SK-N-SH (cell line): ENCODE results near the gene CDIPT. TPM values are rescaled to one million over a fixed set of nuclear protein-coding genes. Genes with fewer than 3 reads are reported as not detected.

Experiments used
- CTCF ChIA-PET: fragments of 300-600, 350-600 bp; formaldehyde crosslinking; extraction: SDS; loops from one replicate; lab custom pipeline; 2021; lab: Yijun Ruan, JAX
- POLR2A ChIA-PET: fragments of 350-600 bp; sonication (Branson Sonifier 250); formaldehyde crosslinking; extraction: SDS; loops from one replicate; lab custom pipeline; 2020; ENCODE audit warnings: antibody characterized with exemption, inconsistent platforms; lab: Yijun Ruan, JAX
- DNase-seq: peaks from one replicate; pipeline ENCODE4 v3.0.0; 2012
- H2AFZ ChIP-seq: fragments of 200-600 bp; sonication (generic); 2 replicates; pipeline ENCODE4 v1.8.1; 2016; ENCODE audit warnings: antibody characterized with exemption, mild to moderate bottlenecking, low read depth
- H3F3A ChIP-seq: fragments of 200-600 bp; sonication (generic); replicated peaks from 2 replicates; pipeline ENCODE3; 2016; ENCODE audit warnings: antibody characterized with exemption, mild to moderate bottlenecking; ENCODE audit not compliant: insufficient read depth
- H3K27ac ChIP-seq, 2 experiments: fragments of 200-500 bp in 1 of 2; fragments of 200-600 bp in 1 of 2; sonication (Bioruptor generic) in 1 of 2; sonication (generic), shearing (Covaris generic) in 1 of 2; 2 replicates each; pipeline versions ENCODE4 v1.5.1 to v1.6.1; 2014 to 2016; ENCODE audit warnings: low read depth in 2 of 2, inconsistent platforms in 1 of 2, low read length in 1 of 2, mild to moderate bottlenecking in 1 of 2, mixed read lengths in 1 of 2
- H3K27me3 ChIP-seq: fragments of 200-600 bp; sonication (generic), shearing (Covaris generic); 2 replicates; pipeline ENCODE4 v1.6.1; 2016; ENCODE audit warnings: mixed run types; ENCODE audit not compliant: insufficient read depth
- H3K36me3 ChIP-seq, 2 experiments: fragments of 200-500 bp in 1 of 2; fragments of 200-600 bp in 1 of 2; sonication (Bioruptor generic) in 1 of 2; sonication (generic) in 1 of 2; replicated peaks in 1 of 2; 2 replicates each; pipeline versions ENCODE3 to v1.5.1; 2014 to 2016; ENCODE audit warnings: low read length in 1 of 2, mild to moderate bottlenecking in 1 of 2; ENCODE audit not compliant: insufficient read depth in 2 of 2, control insufficient read depth in 1 of 2
- H3K4me1 ChIP-seq, 2 experiments: fragments of 200-500 bp in 1 of 2; fragments of 200-600 bp in 1 of 2; sonication (Bioruptor generic) in 1 of 2; sonication (generic), shearing (Covaris generic) in 1 of 2; 2 replicates each; pipeline versions ENCODE4 v1.5.1 to v1.6.1; 2014 to 2016; ENCODE audit warnings: low read depth in 1 of 2, low read length in 1 of 2, mixed run types in 1 of 2; ENCODE audit not compliant: insufficient read depth in 2 of 2, control insufficient read depth in 1 of 2
- H3K4me2 ChIP-seq: fragments of 200-600 bp; sonication (generic), shearing (Covaris generic); 2 replicates; pipeline ENCODE4 v1.6.1; 2017; ENCODE audit warnings: mixed run types
- H3K4me3 ChIP-seq, 2 experiments: fragments of 200-500 bp in 1 of 2; fragments of 200-600 bp in 1 of 2; sonication (Bioruptor generic) in 1 of 2; sonication (generic), shearing (Covaris generic) in 1 of 2; 2 replicates each; pipeline versions ENCODE4 v1.5.1 to v1.8.1; 2014 to 2016; ENCODE audit warnings: low read depth in 2 of 2, inconsistent platforms in 1 of 2, low read length in 1 of 2, mild to moderate bottlenecking in 1 of 2, mixed read lengths in 1 of 2, moderate library complexity in 1 of 2
- H3K79me2 ChIP-seq: fragments of 200-600 bp; sonication (generic); 2 replicates; pipeline ENCODE4 v1.8.1; 2017; ENCODE audit warnings: mild to moderate bottlenecking; ENCODE audit not compliant: insufficient read depth
- H3K9ac ChIP-seq: fragments of 200-600 bp; sonication (generic); 2 replicates; pipeline ENCODE4 v1.6.1; 2017; ENCODE audit warnings: mixed run types
- H3K9me2 ChIP-seq: fragments of 200-600 bp; sonication (generic); 2 replicates; pipeline ENCODE4 v1.6.1; 2017; ENCODE audit warnings: mixed run types
- H3K9me3 ChIP-seq: fragments of 200-600 bp; sonication (generic); 2 replicates; pipeline ENCODE4 v1.6.1; 2017; ENCODE audit warnings: mixed run types, mild to moderate bottlenecking, moderate library complexity
- H4K20me1 ChIP-seq: fragments of 200-600 bp; sonication (generic); 2 replicates; pipeline ENCODE4 v1.6.1; 2017; ENCODE audit warnings: mild to moderate bottlenecking, mixed run types; ENCODE audit not compliant: insufficient read depth
- CHD2 ChIP-seq: fragments of 150-350 bp; IDR thresholded peaks from 2 replicates; pipeline ENCODE4 v1.6.1; 2018; ENCODE audit warnings: low read length; ENCODE audit not compliant: partially characterized antibody
- ELF1 ChIP-seq: IDR thresholded peaks from 2 replicates; pipeline ENCODE4 v1.4.0; 2012
- EP300 ChIP-seq, 2 experiments: IDR thresholded peaks; 2 replicates each; pipeline versions ENCODE4 v1.4.0 to v1.6.1; 2012; ENCODE audit warnings: borderline replicate concordance in 1 of 2, low read depth in 1 of 2, low read length in 1 of 2
- FOSL2 ChIP-seq: IDR thresholded peaks from 2 replicates; pipeline ENCODE4 v1.4.0; 2012; ENCODE audit warnings: low read depth, mild to moderate bottlenecking, moderate library complexity, borderline replicate concordance
- FOXJ3 ChIP-seq: sonication (generic); formaldehyde crosslinking; IDR thresholded peaks from 2 replicates; pipeline ENCODE4 v1.5.1; 2020; ENCODE audit warnings: mild to moderate bottlenecking, missing genetic modification reagents
- GATA2 ChIP-seq: sonication (generic); formaldehyde crosslinking; IDR thresholded peaks from 2 replicates; pipeline ENCODE4 v1.5.0; 2020; ENCODE audit warnings: mild to moderate bottlenecking, missing genetic modification reagents
- IRF3 ChIP-seq: fragments of 150-350 bp; IDR thresholded peaks from 2 replicates; pipeline ENCODE4 v1.6.1; 2016; ENCODE audit warnings: mild to moderate bottlenecking, low read depth, low read length
- JUND ChIP-seq: IDR thresholded peaks from 2 replicates; pipeline ENCODE4 v1.4.0; 2012
- MAX ChIP-seq: IDR thresholded peaks from 2 replicates; pipeline ENCODE4 v1.4.0; 2012; ENCODE audit warnings: low read depth
- MEF2A ChIP-seq: IDR thresholded peaks from 2 replicates; pipeline ENCODE4 v1.4.0; 2012; ENCODE audit warnings: low read depth, borderline replicate concordance
- RAD21 ChIP-seq: IDR thresholded peaks from 2 replicates; pipeline ENCODE4 v1.6.1; 2012; ENCODE audit warnings: mild to moderate bottlenecking, low read length
- RCOR1 ChIP-seq: fragments of 150-350 bp; IDR thresholded peaks from 2 replicates; pipeline ENCODE4 v1.6.1; 2017; ENCODE audit warnings: antibody characterized with exemption, low read length
- REST ChIP-seq: IDR thresholded peaks from 2 replicates; pipeline ENCODE4 v1.6.1; 2012; ENCODE audit warnings: mild to moderate bottlenecking, low read depth, low read length, moderate library complexity
- SIN3A ChIP-seq: IDR thresholded peaks from 2 replicates; pipeline ENCODE4 v1.6.1; 2012; ENCODE audit warnings: low read depth, mild to moderate bottlenecking, low read length, moderate library complexity, borderline replicate concordance
- SMC3 ChIP-seq: IDR thresholded peaks from 2 replicates; pipeline ENCODE4 v1.6.1; 2012; ENCODE audit warnings: low read depth, low read length, improper control_type of control experiment
- TAF1 ChIP-seq: IDR thresholded peaks from 2 replicates; pipeline ENCODE4 v1.6.1; 2012; ENCODE audit warnings: low read depth, mild to moderate bottlenecking, low read length, moderate library complexity, borderline replicate concordance
- TCF12 ChIP-seq: IDR thresholded peaks from 2 replicates; pipeline ENCODE4 v1.4.0; 2012
- TEAD4 ChIP-seq: IDR thresholded peaks from 2 replicates; pipeline ENCODE4 v1.4.0; 2012; ENCODE audit warnings: mild to moderate bottlenecking, borderline replicate concordance; ENCODE audit not compliant: insufficient read depth
- ZBTB33 ChIP-seq: IDR thresholded peaks from 2 replicates; pipeline ENCODE4 v1.4.0; 2012; ENCODE audit warnings: low read depth, borderline replicate concordance
- WGBS: methylation state at CpG from one replicate; pipeline ENCODE4 v1.1.6; 2017; ENCODE audit warnings: low lambda C conversion rate; 5-methylcytosine and 5-hydroxymethylcytosine counted together
- polyA plus RNA-seq, 3 experiments: library from polyadenylated mRNA; depleted of rRNA; stranded (reverse); fragments of >200 nt; gene quantifications; 2 replicates each; pipeline ENCODE4 v1.2.3, GENCODE V29; 2012

The CDIPT gene
- polyA plus RNA-seq, 1 of the 3 experiments (the other 2 are of a cell fraction), result 90.7 TPM

- Histone ChIP-seq H4K20me1 (no peaks in the 10 kb centered on the region), H3K4me2 (no peak overlapping the region), H2AFZ (no peak overlapping the region), H3K4me1 (peaks cover 0 to 4% of the 10 kb centered on the region in 2 experiments; a peak in 1 of 4 replicates), H3K27me3 (no peaks in the 10 kb centered on the region), H3K27ac (no peak overlapping the region), H3K9me2 (no peaks in the 10 kb centered on the region)
- CTCF ChIA-PET, result no interaction called here
- 91% methylated on average over 12 of the region's 13 CpGs for WGBS
- POLR2A ChIA-PET, result no interaction called here
- TF ChIP-seq TCF12 (no peak), ZBTB33 (no peak), FOXJ3 (CRISPR knock-in tag) (no peak), SIN3A (no peak), CHD2 (no peak), RAD21 (no peak), SMC3 (no peak), GATA2 (CRISPR knock-in tag) (no peak), IRF3 (no peak), JUND (no peak), REST (no peak), EP300 (IDR thresholded peaks at IDR 0.05; ENCODE audit: borderline replicate concordance in 1 of 2, low read depth in 1 of 2, low read length in 1 of 2) (no peak), RCOR1 (no peak), FOSL2 (no peak), MAX (no peak), MEF2A (no peak), ELF1 (no peak), TAF1 (no peak), TEAD4 (no peak)
- TF ChIP-seq, all 33 proteins: peak for 0
- no peak for DNase-seq
- Histone ChIP-seq H3K36me3 (peaks cover 4 to 6% of the 10 kb centered on the region in 2 experiments), H3K79me2 (peaks cover 41% of the 10 kb centered on the region), H3F3A (peaks cover 19% of the 10 kb centered on the region), H3K9me3 (no peaks in the 10 kb centered on the region), H3K9ac (no peak overlapping the region), H3K4me3 (no peak overlapping the region)
Measured at GRCh38 chr16:29905668-29906067, 42.6 kb upstream of the CDIPT start.
